ENCODE data around the gene NATD1.

Gene NATD1

GRCh38 chr17:21272881-21273792, 19.9 kb upstream of the NATD1 start:
- DNase-seq: no peak

DNA sequence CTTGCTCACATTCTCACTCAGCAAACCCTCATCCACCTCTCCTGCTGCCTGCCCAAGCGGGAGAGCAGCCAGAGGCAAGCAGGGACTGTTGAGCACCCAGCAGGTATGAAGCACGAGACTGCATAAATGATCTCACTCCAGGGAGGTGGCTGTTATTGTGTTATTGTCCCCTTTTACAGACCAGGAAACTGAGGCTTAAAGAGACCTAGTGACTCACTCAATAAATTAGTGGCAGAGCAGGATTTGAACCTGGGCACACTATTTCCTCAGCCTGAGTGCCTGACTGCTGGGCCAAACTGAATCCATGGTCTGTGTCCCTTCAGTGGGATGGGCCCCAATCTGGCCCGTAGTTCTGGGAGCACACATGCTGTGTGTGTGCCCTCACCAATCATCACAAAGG, 19.0 kb upstream of the NATD1 start:
- no peak for DNase-seq

- no peak for DNase-seq
Observed at GRCh38 chr17:21271454-21272183, 18.4 kb upstream of the NATD1 start.

- DNase-seq: no peak
Observed at GRCh38 chr17:21269394-21269793, 16.2 kb upstream of the NATD1 start.

- no peak for DNase-seq
Observed at GRCh38 chr17:21268596-21269188, 15.5 kb upstream of the NATD1 start.

GRCh38 chr17:21263376-21263775, 10.2 kb upstream of the NATD1 start:
- no peak for DNase-seq

DNA sequence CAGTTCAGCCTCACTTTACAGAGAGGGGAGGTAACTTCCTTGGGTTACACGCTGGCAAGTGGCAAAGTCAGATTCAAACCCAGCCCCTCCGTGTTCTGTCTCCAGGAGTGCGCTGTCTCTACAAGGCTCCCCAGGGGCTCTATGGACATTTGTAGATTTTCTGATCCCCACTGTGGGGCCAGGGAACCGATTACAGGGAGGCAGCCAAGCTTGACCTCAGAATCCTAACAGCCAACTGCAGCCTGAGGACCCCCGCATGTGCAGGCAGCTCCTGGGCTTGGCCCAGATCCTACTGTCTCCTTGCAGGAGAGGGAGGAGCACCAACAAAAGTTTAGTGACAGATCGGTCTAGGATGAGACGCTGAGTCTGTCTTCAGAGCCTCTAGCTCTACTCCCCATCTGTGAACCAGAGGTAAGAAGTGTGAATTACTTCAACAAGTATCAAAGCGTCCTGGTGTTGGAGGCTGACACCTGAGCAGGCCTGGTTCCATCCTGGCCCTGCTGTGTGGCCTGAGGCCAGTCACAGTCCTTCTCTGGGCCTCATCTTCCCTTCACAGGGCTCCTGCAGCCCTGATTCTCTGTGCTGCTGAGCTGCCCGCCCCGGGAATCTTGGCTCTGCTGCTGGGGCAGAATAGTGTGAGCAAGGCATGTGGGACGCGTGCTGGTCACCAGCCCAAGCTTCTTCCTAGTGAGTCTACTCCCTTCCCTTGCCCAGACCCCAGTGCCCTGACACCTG, 9.2 kb upstream of the NATD1 start:
- DNase-seq: no peak

GRCh38 chr17:21258593-21258992, 5.4 kb upstream of the NATD1 start:
- DNase-seq: no peak

GRCh38 chr17:21253646-21254441, 634 bp upstream of the NATD1 start:
- no peak for DNase-seq

DNA sequence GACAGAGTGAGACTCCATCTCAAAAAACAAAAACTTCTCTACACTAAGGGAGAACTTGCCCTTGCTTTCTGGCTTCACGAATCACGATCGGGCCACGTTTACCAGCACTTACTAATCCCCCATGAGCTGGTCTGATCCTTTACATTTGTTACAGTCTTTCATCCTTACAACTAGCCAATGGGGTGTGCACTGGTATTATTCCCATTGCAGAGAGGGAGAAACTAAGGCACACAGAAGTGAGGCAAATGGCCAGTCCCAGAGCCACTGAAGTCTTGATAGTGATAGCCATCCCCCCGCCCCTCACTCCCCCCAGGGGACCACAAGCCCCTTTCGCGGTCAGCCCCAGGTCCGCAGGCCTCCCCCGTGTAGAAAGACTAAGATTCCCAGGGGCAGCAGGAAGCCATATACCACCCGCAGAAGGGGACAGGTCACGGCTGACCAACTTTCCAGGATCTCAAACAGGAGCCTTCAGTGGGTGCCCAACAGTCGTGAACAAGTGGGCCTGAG, 868 bp downstream of the NATD1 start:
- DNase-seq: no peak

DNA sequence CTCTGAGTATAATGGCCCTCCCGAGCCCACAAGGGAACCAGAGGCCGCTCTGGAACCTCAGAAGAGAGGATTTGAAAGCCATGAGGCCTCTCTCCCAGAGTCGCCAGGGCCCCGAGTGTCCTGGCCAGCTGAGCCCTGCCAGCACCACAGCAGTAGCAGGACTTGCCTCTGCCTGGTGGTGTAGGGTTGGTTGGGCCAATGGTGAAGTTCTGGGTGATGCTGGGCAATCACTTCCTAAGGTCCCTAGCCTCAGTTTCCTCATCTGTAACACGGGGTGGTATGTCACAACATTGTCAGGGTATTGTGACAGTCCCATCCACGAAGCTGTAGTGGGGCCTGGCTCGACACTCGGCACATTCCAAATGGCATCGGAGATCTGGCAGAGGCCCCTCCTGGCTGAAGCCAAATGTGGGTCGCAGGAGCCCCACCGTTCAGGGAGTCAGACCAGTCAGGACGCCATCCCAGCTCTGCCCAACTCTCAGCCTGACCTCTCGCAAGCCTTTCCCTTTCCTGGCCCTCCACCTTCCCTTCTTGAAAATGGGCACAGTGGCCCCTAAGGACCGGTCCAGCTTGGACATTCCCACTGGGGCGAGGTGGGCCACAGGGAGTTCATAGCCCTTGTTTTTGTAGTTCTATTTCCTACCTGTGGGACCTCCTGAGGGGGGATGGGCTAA, 1.7 kb downstream of the NATD1 start:
- DNase-seq: no peak

GRCh38 chr17:21250854-21251253, 2.4 kb downstream of the NATD1 start:
- no peak for DNase-seq

GRCh38 chr17:21249920-21250703, 3.1 kb downstream of the NATD1 start:
- no peak for DNase-seq

DNA sequence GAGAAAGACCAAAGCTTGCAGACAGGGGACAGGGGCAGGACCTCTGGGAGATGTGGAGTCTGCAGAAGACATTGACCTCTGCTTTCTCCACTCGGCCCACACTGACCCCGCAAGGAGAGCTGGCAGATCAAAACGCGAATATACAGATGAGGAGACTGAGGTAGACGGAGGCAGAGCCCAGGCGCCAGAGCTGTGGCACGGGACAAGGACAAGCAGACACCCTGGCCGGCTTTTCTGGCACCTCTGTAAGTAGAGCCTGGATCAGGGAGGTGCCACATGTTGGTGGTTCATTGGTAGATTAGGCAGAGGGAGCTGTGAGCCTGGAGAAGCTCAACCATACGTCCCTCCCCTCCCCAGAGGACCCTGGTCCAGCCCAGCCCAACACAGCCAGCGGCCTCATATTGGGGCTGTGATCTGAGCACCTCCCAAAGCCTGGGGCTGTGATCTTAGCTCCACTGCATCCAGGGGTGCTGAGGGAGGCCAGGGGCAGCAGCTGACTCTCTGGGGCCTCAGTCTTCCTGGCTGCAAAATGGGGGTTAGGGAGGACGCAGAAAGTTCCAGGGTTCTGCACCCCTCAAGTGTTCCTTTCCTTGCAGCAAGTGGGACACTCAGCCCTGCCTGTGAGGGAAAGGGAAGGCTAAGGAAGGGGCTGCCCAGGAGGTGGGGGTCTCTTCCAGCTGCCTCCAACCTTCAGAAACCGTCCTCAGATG, 4.0 kb downstream of the NATD1 start:
- no peak for DNase-seq

- no peak for DNase-seq
Observed at GRCh38 chr17:21248500-21248899, 4.7 kb downstream of the NATD1 start.

DNA sequence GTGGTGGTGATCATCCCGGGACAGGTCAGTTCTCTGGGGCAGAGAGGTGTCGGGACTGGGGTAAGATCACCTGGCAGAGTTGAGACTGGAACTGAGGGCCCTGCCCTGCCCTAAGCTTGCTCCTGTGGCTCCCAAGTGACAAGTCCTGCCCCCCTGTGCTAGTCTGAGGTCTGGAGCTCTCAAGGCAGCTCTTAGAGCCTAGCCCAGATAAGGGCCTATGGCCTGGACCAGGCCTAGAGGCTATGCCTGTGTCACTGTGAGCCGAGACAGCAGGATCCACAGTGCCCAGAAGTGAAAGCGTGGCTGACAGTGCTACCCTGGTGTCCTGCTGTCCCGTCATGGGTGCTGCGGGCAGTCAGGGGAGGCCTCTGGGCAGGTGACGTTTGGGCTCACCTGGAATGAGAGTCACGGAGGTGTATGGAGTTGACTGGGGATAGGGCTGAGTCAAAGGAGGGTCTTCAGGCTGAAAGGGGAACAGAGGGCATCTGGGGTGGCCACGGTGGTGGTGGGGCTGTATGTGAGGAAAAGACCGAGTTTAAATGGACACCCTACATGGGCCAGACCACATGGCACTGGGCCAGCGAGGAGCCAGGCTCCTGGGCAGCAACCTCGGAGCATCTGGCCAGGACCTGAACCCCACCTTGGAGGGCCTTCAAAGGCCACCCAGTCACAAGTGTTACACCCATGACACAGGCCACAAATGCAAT, 5.5 kb downstream of the NATD1 start:
- DNase-seq: no peak

GRCh38 chr17:21246698-21247097, 6.5 kb downstream of the NATD1 start:
- DNase-seq: no peak

DNA sequence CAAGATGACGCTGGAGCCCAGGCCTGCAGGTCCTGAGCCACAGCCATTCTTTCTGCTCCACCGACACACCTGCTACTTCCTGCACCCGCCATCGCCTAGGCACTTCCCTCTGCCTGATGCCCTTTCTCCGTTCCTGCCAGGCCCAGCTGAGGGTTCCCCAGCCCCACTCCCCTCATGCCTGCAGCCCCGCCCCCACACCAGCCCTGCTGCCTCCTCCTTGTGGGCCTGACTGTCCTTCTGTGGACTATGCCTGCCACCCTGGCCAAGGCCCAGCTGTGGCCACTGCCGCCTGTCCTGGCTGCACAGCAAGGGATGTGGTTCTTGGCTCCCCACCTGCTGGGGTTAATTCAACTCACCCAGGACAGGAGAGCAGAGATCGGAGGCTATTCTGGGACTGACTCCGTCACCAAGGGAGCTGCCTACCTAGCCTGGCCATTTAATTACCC, 7.5 kb downstream of the NATD1 start:
- no peak for DNase-seq

All from stimulated activated CD4-positive, alpha-beta T cell treated with anti-CD3 and anti-CD28 coated beads, Interleukin-4, amount 100 ng/mL, for 1 hour (primary cell).